ENCODE measurements around the gene ZNF385C.
A peak's percentile ranks its signal among the peaks of the same experiment; 100 is the strongest.

The ZNF385C gene

GRCh38 chr17:42076797-42077559, 21.3 kb downstream of the ZNF385C start:
- H3K79me2 ChIP-seq (ENCODE audit: low read length) = no peaks in the 10 kb centered on the region
- H2AFZ ChIP-seq (ENCODE audit: low read length) = no peak overlapping the region
- H3K36me3 ChIP-seq (replicated peaks; ENCODE audit: insufficient read depth, low read length) = no peaks in the 10 kb centered on the region
- H3K9me2 ChIP-seq (replicated peaks; ENCODE audit: insufficient read depth, low read length) = no peaks in the 10 kb centered on the region
- H3K4me2 ChIP-seq (ENCODE audit: low read depth, low read length) = no peak overlapping the region
- DNase-seq = no peak
- no peak overlapping the region for H3K9ac ChIP-seq (ENCODE audit: low read length)
- H4K20me1 ChIP-seq (ENCODE audit: insufficient read depth, low read length) = no peaks in the 10 kb centered on the region
- H3K9me3 ChIP-seq (replicated peaks; ENCODE audit: insufficient read depth, low read length) = no peaks in the 10 kb centered on the region
- H3K27me3 ChIP-seq (replicated peaks; ENCODE audit: insufficient read depth, low read length) = peaks cover 7% of the 10 kb centered on the region
- no peak for TF ChIP-seq CTCF (IDR thresholded peaks at IDR 0.05; ENCODE audit: low read length)
- no peak for TF ChIP-seq EZH2phosphoT487 (IDR thresholded peaks at IDR 0.05; ENCODE audit: low read length)
- no peak overlapping the region for H3K27ac ChIP-seq (ENCODE audit: low read length)
- H3K4me1 ChIP-seq (ENCODE audit: low read length) = no peaks in the 10 kb centered on the region
- H3K4me3 ChIP-seq (ENCODE audit: low read length) = no peak overlapping the region
- no peaks in the 10 kb centered on the region for H3F3A ChIP-seq (ENCODE audit: insufficient read depth, low read length)

DNA sequence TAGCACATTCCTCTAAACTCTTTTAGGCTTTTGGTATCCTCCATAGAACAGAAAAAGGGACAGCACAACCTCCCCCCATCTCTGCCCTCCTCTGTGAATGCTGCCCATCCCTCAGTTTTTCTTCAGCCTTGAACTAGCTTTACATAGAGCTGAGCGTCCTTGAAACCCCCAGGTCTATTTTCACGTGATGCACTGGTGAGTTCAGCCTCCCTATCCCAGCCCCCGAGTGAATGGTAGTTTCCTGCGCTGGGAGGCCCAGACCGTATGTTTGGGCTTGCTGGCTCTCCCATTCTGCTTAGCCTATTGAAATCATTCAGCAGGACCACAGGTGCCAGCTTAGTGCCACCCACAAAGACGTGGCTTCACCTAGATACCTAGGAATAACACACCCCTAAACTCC, 22.5 kb downstream of the ZNF385C start:
- no peak overlapping the region for H3K9ac ChIP-seq (ENCODE audit: low read length)
- no peaks in the 10 kb centered on the region for H4K20me1 ChIP-seq (ENCODE audit: insufficient read depth, low read length)
- no peaks in the 10 kb centered on the region for H3K79me2 ChIP-seq (ENCODE audit: low read length)
- H3K27ac ChIP-seq (ENCODE audit: low read length) = no peak overlapping the region
- H3K9me3 ChIP-seq (replicated peaks; ENCODE audit: insufficient read depth, low read length) = no peaks in the 10 kb centered on the region
- no peak overlapping the region for H3K4me3 ChIP-seq (ENCODE audit: low read length)
- H3K4me2 ChIP-seq (ENCODE audit: low read depth, low read length) = no peak overlapping the region
- H2AFZ ChIP-seq (ENCODE audit: low read length) = no peak overlapping the region
- peaks cover 19% of the 10 kb centered on the region for H3K27me3 ChIP-seq (replicated peaks; ENCODE audit: insufficient read depth, low read length)
- no peak for TF ChIP-seq EZH2 (optimal IDR thresholded peaks at IDR 0.05; ENCODE audit: low read depth, low read length)
- TF ChIP-seq CTCF (IDR thresholded peaks at IDR 0.05; ENCODE audit: low read length) = no peak
- no peak for TF ChIP-seq EZH2phosphoT487 (IDR thresholded peaks at IDR 0.05; ENCODE audit: low read length)
- no peaks in the 10 kb centered on the region for H3K4me1 ChIP-seq (ENCODE audit: low read length)
- DNase-seq = no peak
- H3F3A ChIP-seq (ENCODE audit: insufficient read depth, low read length) = no peaks in the 10 kb centered on the region
- no peaks in the 10 kb centered on the region for H3K36me3 ChIP-seq (replicated peaks; ENCODE audit: insufficient read depth, low read length)
- no peaks in the 10 kb centered on the region for H3K9me2 ChIP-seq (replicated peaks; ENCODE audit: insufficient read depth, low read length)

DNA sequence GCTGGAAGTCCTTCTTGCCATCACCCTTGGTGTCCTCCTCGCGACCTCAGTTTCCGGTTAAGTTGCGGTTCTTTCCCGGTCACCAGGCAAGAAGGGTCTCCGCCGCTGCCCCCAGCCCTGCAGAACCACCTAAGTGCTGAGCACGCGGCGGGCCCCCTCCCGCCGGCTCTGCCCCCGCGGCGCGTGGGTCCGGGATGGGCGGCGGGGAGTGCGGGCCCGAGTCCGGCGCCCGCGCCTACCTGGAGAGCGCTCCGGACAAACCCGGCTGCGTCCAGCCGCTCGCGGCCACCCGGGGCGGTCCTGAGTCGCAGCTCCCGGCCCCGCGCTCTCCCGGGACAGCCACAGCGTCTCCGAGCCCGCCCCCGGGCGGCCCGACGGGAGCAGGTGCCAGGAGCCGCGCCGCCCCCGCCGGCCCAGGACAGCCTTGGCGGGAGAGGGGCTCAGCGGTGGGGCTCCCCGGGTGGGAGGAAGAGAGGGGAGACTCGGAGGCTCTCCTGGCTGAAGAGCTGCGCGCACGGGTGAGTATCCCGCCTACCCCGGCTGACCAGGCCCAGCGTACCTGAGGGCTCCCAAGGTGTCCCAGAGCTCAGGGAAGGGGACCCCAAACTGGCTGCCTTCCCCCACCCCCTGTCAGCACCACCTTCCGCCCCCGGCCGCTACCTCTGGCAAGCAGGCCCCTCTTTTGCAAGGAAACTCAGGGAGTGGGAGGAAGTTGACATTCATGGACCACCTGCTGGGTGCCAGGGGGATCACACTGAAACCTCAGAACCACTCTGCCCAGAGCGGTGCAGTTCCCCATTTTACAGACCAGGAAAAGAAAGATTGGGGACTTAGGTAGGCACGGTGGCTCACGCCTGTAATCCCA, 25.7 kb downstream of the ZNF385C start:
- Histone ChIP-seq H3K4me3 (ENCODE audit: low read length) (no peak overlapping the region), H3K9ac (ENCODE audit: low read length) (no peak overlapping the region), H2AFZ (ENCODE audit: low read length) (no peak overlapping the region), H3K36me3 (replicated peaks; ENCODE audit: insufficient read depth, low read length) (no peaks in the 10 kb centered on the region), H3K27me3 (replicated peaks; ENCODE audit: insufficient read depth, low read length) (peaks cover 22% of the 10 kb centered on the region), H3K79me2 (ENCODE audit: low read length) (no peaks in the 10 kb centered on the region), H4K20me1 (ENCODE audit: insufficient read depth, low read length) (no peaks in the 10 kb centered on the region), H3K4me2 (ENCODE audit: low read depth, low read length) (peak overlapping the region; percentile 18; the same call in 1 of the 2 replicates), H3K4me1 (ENCODE audit: low read length) (no peaks in the 10 kb centered on the region), H3F3A (ENCODE audit: insufficient read depth, low read length) (no peaks in the 10 kb centered on the region), H3K9me3 (replicated peaks; ENCODE audit: insufficient read depth, low read length) (no peaks in the 10 kb centered on the region), H3K9me2 (replicated peaks; ENCODE audit: insufficient read depth, low read length) (no peaks in the 10 kb centered on the region), H3K27ac (ENCODE audit: low read length) (no peak overlapping the region)
- DNase-seq = no peak
- TF ChIP-seq CTCF (IDR thresholded peaks at IDR 0.05; ENCODE audit: low read length) (no peak), EZH2 (optimal IDR thresholded peaks at IDR 0.05; ENCODE audit: low read depth, low read length) (no peak)

Measured in MM.1S (cell line).